Tibial artery (tissue), 4 donors: ENCODE measurements around the gene SRPRA.
"Not testable (repeated sequence)": the region's sequence is repeated elsewhere in the genome, so short reads cannot be mapped to it uniquely, and the experiment has no call there.

ENCODE experiments used
- DNase-seq, 2 donors: peaks; one replicate each; pipeline ENCODE4 v3.0.0-alpha.2; 2019
- H3K27ac ChIP-seq, 2 donors: fragments of 200-600 bp; sonication (generic) in 1 of 2; 1 replicate in 1 of 2; 2 replicates in 1 of 2; pipeline ENCODE4 v1.5.1; 2018 to 2019; ENCODE audit warnings: mild to moderate bottlenecking in 1 of 2
- H3K27me3 ChIP-seq, 2 donors: fragments of 200-600 bp; sonication (generic) in 1 of 2; one replicate each; pipeline versions ENCODE4 v1.5.1 to v1.6.0; 2016 to 2019
- H3K36me3 ChIP-seq, 3 donors: fragments of 200-600 bp; sonication (generic) in 2 of 3; one replicate each; pipeline ENCODE4 v1.5.1; 2016 to 2019; ENCODE audit warnings: mild to moderate bottlenecking in 2 of 3
- H3K4me1 ChIP-seq, 4 donors: fragments of 200-600 bp; sonication (generic) in 2 of 4; 1 replicate in 3 of 4; 2 replicates in 1 of 4; pipeline ENCODE4 v1.5.1; 2016 to 2019
- H3K4me3 ChIP-seq, 2 donors: fragments of 200-600 bp; sonication (generic) in 1 of 2; 1 replicate in 1 of 2; 2 replicates in 1 of 2; pipeline ENCODE4 v1.5.1; 2018 to 2019; ENCODE audit warnings: mild to moderate bottlenecking in 2 of 2
- H3K9me3 ChIP-seq, 3 donors: fragments of 200-600 bp; sonication (generic) in 1 of 3; one replicate each; pipeline ENCODE4 v1.5.1; 2016 to 2019
- intact Hi-C: fragments of 100-400 bp; cut with DNase I; formaldehyde crosslinking; loops from one replicate; pipeline ENCODE4 v1.15.0; 2023; ENCODE audit warnings: low total_unique reads
- TF ChIP-seq, protein P1 (sequence below), 2 experiments: fragments of 200-600 bp in 1 of 2; fragments of 450-650 bp in 1 of 2; IDR thresholded peaks; one replicate each; pipeline ENCODE4 v1.5.1; 2017 to 2019; ENCODE audit warnings: antibody characterized with exemption in 2 of 2, mild to moderate bottlenecking in 1 of 2, moderate library complexity in 1 of 2

SRPRA gene

DNA sequence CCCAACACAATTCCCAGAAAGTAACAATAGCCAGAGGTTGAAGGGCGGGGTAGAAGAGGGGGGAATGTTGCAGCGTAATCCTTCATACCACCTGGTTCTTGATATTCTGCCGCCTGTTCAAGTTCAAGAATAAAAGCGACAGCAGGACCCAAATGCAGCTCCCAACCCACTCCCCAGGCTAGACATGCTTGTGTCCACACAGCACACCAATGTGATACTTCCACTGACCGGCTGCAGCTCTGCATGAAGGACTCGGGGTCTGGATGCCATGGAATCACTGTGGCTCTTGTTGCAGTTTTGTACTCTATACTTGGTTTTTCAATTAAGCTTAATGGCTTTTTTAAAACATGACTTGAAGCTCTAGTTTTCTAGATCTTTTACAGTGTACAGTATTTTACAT lies 6.5 kb downstream of the SRPRA start:
- Histone ChIP-seq H3K9me3 (no peaks in the 10 kb centered on the region), H3K4me3 (no peak overlapping the region), H3K4me1 (peaks cover 0 to 3% (median 0%) of the 10 kb centered on the region in 4 donors), H3K27ac (no peak overlapping the region), H3K27me3 (no peaks in the 10 kb centered on the region), H3K36me3 (peaks cover 46 to 72% (median 48%) of the 10 kb centered on the region in 3 donors)
- DNase-seq = no peak
- intact Hi-C loops = no loop called here
- TF ChIP-seq, protein P1, sequence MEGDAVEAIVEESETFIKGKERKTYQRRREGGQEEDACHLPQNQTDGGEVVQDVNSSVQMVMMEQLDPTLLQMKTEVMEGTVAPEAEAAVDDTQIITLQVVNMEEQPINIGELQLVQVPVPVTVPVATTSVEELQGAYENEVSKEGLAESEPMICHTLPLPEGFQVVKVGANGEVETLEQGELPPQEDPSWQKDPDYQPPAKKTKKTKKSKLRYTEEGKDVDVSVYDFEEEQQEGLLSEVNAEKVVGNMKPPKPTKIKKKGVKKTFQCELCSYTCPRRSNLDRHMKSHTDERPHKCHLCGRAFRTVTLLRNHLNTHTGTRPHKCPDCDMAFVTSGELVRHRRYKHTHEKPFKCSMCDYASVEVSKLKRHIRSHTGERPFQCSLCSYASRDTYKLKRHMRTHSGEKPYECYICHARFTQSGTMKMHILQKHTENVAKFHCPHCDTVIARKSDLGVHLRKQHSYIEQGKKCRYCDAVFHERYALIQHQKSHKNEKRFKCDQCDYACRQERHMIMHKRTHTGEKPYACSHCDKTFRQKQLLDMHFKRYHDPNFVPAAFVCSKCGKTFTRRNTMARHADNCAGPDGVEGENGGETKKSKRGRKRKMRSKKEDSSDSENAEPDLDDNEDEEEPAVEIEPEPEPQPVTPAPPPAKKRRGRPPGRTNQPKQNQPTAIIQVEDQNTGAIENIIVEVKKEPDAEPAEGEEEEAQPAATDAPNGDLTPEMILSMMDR (IDR thresholded peaks at IDR 0.05) = no peak

DNA sequence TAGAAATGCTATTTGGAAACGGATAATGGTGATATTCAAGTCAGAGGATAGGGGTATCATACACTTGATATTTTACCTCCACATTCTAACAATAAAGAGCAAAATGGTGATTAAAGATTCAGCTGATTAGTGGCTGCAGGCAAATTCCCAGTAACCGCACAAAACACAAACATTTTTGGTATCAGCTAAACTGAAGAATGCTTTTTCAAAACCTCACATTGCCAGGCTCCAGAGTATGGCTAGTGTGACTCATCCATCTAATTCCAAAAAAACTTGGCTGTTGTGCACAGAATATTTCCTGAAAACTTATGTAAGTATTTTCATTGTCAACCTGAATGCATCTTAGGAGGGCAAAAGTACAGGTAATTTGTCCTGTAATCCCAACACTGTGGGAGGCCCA lies 10.9 kb downstream of the SRPRA start:
- no peak overlapping the region for H3K4me3 ChIP-seq
- intact Hi-C loops = no loop called here
- H3K4me1 ChIP-seq = no peaks in the 10 kb centered on the region
- DNase-seq = no peak
- H3K9me3 ChIP-seq = no peaks in the 10 kb centered on the region
- H3K27me3 ChIP-seq = no peaks in the 10 kb centered on the region
- TF ChIP-seq, protein P1 (IDR thresholded peaks at IDR 0.05) = no peak
- H3K27ac ChIP-seq = no peak overlapping the region
- H3K36me3 ChIP-seq = peaks cover 8 to 55% (median 10%) of the 10 kb centered on the region in 3 donors

DNA sequence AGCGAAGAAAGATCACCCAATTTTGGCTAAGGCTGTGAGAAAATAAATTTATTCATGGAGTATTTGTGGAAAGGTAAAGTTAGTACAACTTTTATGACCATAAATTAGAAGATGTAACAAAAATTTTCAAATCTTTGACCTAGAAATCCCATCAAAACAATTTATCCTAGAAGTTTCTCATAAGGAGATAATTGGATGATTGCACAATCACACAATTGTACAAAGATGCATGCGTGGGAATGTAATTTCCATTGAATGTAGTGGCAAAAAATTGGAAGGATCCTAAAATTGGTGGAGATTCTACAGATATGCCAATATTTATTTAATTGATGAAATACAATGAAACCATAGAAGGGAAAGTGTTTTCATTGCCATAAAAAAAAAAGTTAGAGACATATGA lies 11.6 kb downstream of the SRPRA start:
- H3K4me3 ChIP-seq = no peak overlapping the region
- intact Hi-C loops = no loop called here
- H3K36me3 ChIP-seq = peaks cover 4 to 53% (median 6%) of the 10 kb centered on the region in 3 donors
- no peaks in the 10 kb centered on the region for H3K4me1 ChIP-seq
- no peak overlapping the region for H3K27ac ChIP-seq
- DNase-seq = no peak
- TF ChIP-seq, protein P1 (IDR thresholded peaks at IDR 0.05) = no peak
- no peaks in the 10 kb centered on the region for H3K27me3 ChIP-seq
- H3K9me3 ChIP-seq = no peaks in the 10 kb centered on the region

DNA sequence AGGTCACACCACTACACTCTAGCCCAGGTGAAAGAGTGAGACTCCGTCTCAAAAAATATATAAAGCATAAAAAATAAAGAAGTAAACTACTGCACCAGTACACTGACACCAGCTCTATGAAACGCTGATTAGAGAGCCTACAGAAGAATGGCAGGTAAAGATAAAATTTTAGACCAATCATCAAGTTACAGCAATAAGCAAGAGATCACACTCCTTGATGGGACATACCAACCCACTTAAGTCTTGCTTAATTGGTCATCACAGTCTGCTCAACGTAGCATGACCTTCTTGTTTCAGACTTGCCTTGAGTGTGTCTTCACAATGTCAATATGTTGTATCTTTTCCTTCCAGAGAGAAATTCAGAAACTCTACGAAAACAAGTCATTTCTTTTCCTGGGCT lies 12.5 kb downstream of the SRPRA start:
- Histone ChIP-seq H3K27me3 (no peaks in the 10 kb centered on the region), H3K4me1 (no peaks in the 10 kb centered on the region), H3K4me3 (no peak overlapping the region), H3K36me3 (peaks cover 5 to 44% (median 9%) of the 10 kb centered on the region in 3 donors), H3K27ac (no peak overlapping the region), H3K9me3 (no peaks in the 10 kb centered on the region)
- intact Hi-C loops = no loop called here
- DNase-seq = no peak
- TF ChIP-seq, protein P1 (IDR thresholded peaks at IDR 0.05) = no peak

DNA sequence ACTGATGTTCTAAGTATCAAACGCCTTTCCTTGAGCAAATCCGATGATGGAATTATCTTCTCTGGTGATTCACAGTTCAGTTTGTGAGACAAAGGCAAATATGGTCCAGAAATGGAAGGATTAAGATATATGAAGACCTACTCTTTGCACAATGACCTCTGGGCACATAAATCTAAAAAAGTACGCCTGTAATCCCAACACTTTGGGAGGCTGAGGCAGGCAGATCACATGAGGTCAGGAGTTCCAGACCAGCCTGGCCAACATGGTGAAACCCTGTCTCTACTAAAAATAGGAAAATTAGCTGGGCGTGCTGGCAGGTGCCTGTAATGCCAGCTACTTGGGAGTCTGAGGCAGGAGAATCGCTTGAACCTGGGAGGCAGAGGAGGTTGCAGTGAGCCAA lies 13.2 kb downstream of the SRPRA start:
- intact Hi-C loops, H3K9me3 ChIP-seq, H3K27me3 ChIP-seq, H3K4me3 ChIP-seq, DNase-seq, H3K4me1 ChIP-seq, H3K27ac ChIP-seq: not testable (repeated sequence)
- peaks cover 9 to 37% (median 10%) of the 10 kb centered on the region in 3 donors for H3K36me3 ChIP-seq

DNA sequence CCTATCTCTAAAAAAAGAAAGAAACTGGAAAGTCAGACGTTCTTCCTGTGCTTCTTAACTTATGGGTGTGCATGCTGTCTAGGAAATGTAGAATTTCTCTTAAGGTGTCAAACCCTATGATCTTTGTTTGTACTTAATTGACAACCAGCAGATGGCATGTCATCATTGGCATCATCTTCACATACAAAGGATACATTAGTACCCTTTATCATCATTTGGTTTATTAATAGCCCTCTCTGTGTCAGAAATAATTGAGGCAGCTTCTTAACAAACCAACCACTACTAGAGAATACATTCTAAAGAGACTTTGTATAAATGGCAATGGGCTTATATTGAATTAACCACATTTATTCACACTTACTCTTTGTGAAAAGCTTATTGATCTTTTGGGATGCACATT lies 13.9 kb downstream of the SRPRA start:
- H3K27ac ChIP-seq = no peak overlapping the region
- TF ChIP-seq, protein P1 (IDR thresholded peaks at IDR 0.05) = no peak
- peaks cover 9 to 37% (median 10%) of the 10 kb centered on the region in 3 donors for H3K36me3 ChIP-seq
- intact Hi-C loops = no loop called here
- no peak overlapping the region for H3K4me3 ChIP-seq
- no peak for DNase-seq
- H3K27me3 ChIP-seq = no peaks in the 10 kb centered on the region
- no peaks in the 10 kb centered on the region for H3K4me1 ChIP-seq
- H3K9me3 ChIP-seq = no peaks in the 10 kb centered on the region
